ENCODE results near the gene LTBP3.

The LTBP3 gene

GRCh38 chr11:65575568-65576231 is 17.5 kb upstream of the LTBP3 start, which contains the start of gene EHBP1L1:
TSS of gene EHBP1L1 (plus strand) at chr11:65576053. CDS start at chr11:65576303, 250 bp downstream.
- Histone ChIP-seq H2BK120ac (ENCODE audit: low read depth, low read length) (peak within 1 kb of the TSS; percentile 83), H3K79me1 (replicated peaks; ENCODE audit: low read length, poor library complexity, severe bottlenecking) (peaks cover 25% of the 10 kb centered on the region), H3K27me3 (ENCODE audit: control insufficient read depth in 1 of 2, insufficient read depth in 1 of 2, low read length in 2 of 2) (no peaks in the 10 kb centered on the region), H2AK5ac (ENCODE audit: low read length, severe bottlenecking) (peak within 1 kb of the TSS; percentile 35), H3K36me3 (ENCODE audit: control insufficient read depth in 1 of 2, insufficient read depth in 2 of 2, low read depth in 1 of 2, low read length in 2 of 2) (peaks cover 19 to 31% of the 10 kb centered on the region in 2 experiments), H4K91ac (ENCODE audit: low read length) (peak within 1 kb of the TSS; percentile 94), H2BK15ac (ENCODE audit: low read depth, poor library complexity, severe bottlenecking) (peak within 1 kb of the TSS; percentile 96), H2BK12ac (ENCODE audit: low read length in 2 of 2) (peak within 1 kb of the TSS; percentile 94 to 97), H3K4me3 (ENCODE audit: insufficient read depth in 1 of 2, low read depth in 1 of 2, low read length in 2 of 2) (peak within 1 kb of the TSS; percentile 74 to 89), H3K9ac (ENCODE audit: low read length) (peak within 1 kb of the TSS; percentile 90), H3K23ac (ENCODE audit: low read length in 2 of 2) (peak within 1 kb of the TSS in 1 of 2 experiments; percentile 94), H3K27ac (ENCODE audit: low read length, poor library complexity, severe bottlenecking) (peak within 1 kb of the TSS; percentile 89), H3K4ac (ENCODE audit: low read depth in 1 of 2, low read length in 2 of 2) (peak within 1 kb of the TSS; percentile 64 to 90), H2BK5ac (ENCODE audit: low read depth, low read length, poor library complexity, severe bottlenecking) (no peak within 1 kb of the TSS), H3K4me1 (ENCODE audit: control insufficient read depth, insufficient read depth, low read depth, low read length) (peaks cover 52% of the 10 kb centered on the region), H3K9me3 (ENCODE audit: control insufficient read depth, low read length) (no peaks in the 10 kb centered on the region), H3K14ac (ENCODE audit: low read length in 2 of 2) (peak within 1 kb of the TSS in 1 of 2 experiments; percentile 68), H3K18ac (ENCODE audit: low read depth in 1 of 2, low read length in 2 of 2) (peak within 1 kb of the TSS; percentile 95 to 96), H3K4me2 (ENCODE audit: low read length, poor library complexity, severe bottlenecking) (peak within 1 kb of the TSS; percentile 78), H2AFZ (ENCODE audit: low read depth, low read length) (peak within 1 kb of the TSS; percentile 5), H4K8ac (ENCODE audit: low read length) (peak within 1 kb of the TSS; percentile 91)
- under 1% methylated on average over 48 of the region's 69 CpGs for WGBS
- peak; percentile 71 for DNase-seq

- peak overlapping the region; percentile 89 for H3K9ac ChIP-seq (ENCODE audit: low read length)
- H2AFZ ChIP-seq (ENCODE audit: low read depth, low read length): peak overlapping the region; percentile 5
- peak overlapping the region; percentile 58 to 90 for H3K4ac ChIP-seq (ENCODE audit: low read depth in 1 of 2, low read length in 2 of 2)
- peak; percentile 70 for DNase-seq
- peaks cover 26% of the 10 kb centered on the region for H3K79me1 ChIP-seq (replicated peaks; ENCODE audit: low read length, poor library complexity, severe bottlenecking)
- peak overlapping the region; percentile 90 for H4K91ac ChIP-seq (ENCODE audit: low read length)
- H3K27me3 ChIP-seq (ENCODE audit: control insufficient read depth in 1 of 2, insufficient read depth in 1 of 2, low read length in 2 of 2): no peaks in the 10 kb centered on the region
- H3K18ac ChIP-seq (ENCODE audit: low read depth in 1 of 2, low read length in 2 of 2): peak overlapping the region; percentile 95 to 96
- H3K9me3 ChIP-seq (ENCODE audit: control insufficient read depth, low read length): no peaks in the 10 kb centered on the region
- H3K4me2 ChIP-seq (ENCODE audit: low read length, poor library complexity, severe bottlenecking): peak overlapping the region; percentile 78
- no peak overlapping the region for H2BK5ac ChIP-seq (ENCODE audit: low read depth, low read length, poor library complexity, severe bottlenecking)
- H3K36me3 ChIP-seq (ENCODE audit: control insufficient read depth in 1 of 2, insufficient read depth in 2 of 2, low read depth in 1 of 2, low read length in 2 of 2): peaks cover 12 to 24% of the 10 kb centered on the region in 2 experiments
- 12% methylated on average over 27 of the region's 28 CpGs for WGBS
- peak overlapping the region; percentile 94 to 97 for H2BK12ac ChIP-seq (ENCODE audit: low read length in 2 of 2)
- peak overlapping the region; percentile 74 to 89 for H3K4me3 ChIP-seq (ENCODE audit: insufficient read depth in 1 of 2, low read depth in 1 of 2, low read length in 2 of 2)
- peak overlapping the region; percentile 45 for H2BK120ac ChIP-seq (ENCODE audit: low read depth, low read length)
- peak overlapping the region; percentile 89 for H3K27ac ChIP-seq (ENCODE audit: low read length, poor library complexity, severe bottlenecking)
- H3K23ac ChIP-seq (ENCODE audit: low read length in 2 of 2): peak overlapping the region in 1 of 2 experiments; percentile 94
- peaks cover 54% of the 10 kb centered on the region for H3K4me1 ChIP-seq (ENCODE audit: control insufficient read depth, insufficient read depth, low read depth, low read length)
- peak overlapping the region in 1 of 2 experiments; percentile 68 for H3K14ac ChIP-seq (ENCODE audit: low read length in 2 of 2)
- peak overlapping the region; percentile 91 for H4K8ac ChIP-seq (ENCODE audit: low read length)
- H2AK5ac ChIP-seq (ENCODE audit: low read length, severe bottlenecking): peak overlapping the region; percentile 35
- H2BK15ac ChIP-seq (ENCODE audit: low read depth, poor library complexity, severe bottlenecking): peak overlapping the region; percentile 96
These were observed 16.8 kb upstream of the LTBP3 start for GRCh38 chr11:65574811-65575567.

GRCh38 chr11:65574109-65574810 is 16.1 kb upstream of the LTBP3 start:
- Histone ChIP-seq H3K4me2 (ENCODE audit: low read length, poor library complexity, severe bottlenecking) (peak overlapping the region; percentile 87), H3K4me1 (ENCODE audit: control insufficient read depth, insufficient read depth, low read depth, low read length) (peaks cover 56% of the 10 kb centered on the region), H3K4me3 (ENCODE audit: insufficient read depth in 1 of 2, low read depth in 1 of 2, low read length in 2 of 2) (peak overlapping the region; percentile 41 to 99), H3K18ac (ENCODE audit: low read depth in 1 of 2, low read length in 2 of 2) (peak overlapping the region; percentile 34 to 96), H3K14ac (ENCODE audit: low read length in 2 of 2) (no peak overlapping the region), H4K8ac (ENCODE audit: low read length) (no peak overlapping the region), H3K27ac (ENCODE audit: low read length, poor library complexity, severe bottlenecking) (peak overlapping the region; percentile 89), H3K27me3 (ENCODE audit: control insufficient read depth in 1 of 2, insufficient read depth in 1 of 2, low read length in 2 of 2) (no peaks in the 10 kb centered on the region), H3K9me3 (ENCODE audit: control insufficient read depth, low read length) (no peaks in the 10 kb centered on the region), H3K36me3 (ENCODE audit: control insufficient read depth in 1 of 2, insufficient read depth in 2 of 2, low read depth in 1 of 2, low read length in 2 of 2) (peaks cover 5 to 17% of the 10 kb centered on the region in 2 experiments), H2AFZ (ENCODE audit: low read depth, low read length) (peak overlapping the region; percentile 5), H3K4ac (ENCODE audit: low read depth in 1 of 2, low read length in 2 of 2) (peak overlapping the region; percentile 58 to 90), H2BK15ac (ENCODE audit: low read depth, poor library complexity, severe bottlenecking) (no peak overlapping the region), H2BK120ac (ENCODE audit: low read depth, low read length) (peak overlapping the region; percentile 45), H4K91ac (ENCODE audit: low read length) (no peak overlapping the region), H2AK5ac (ENCODE audit: low read length, severe bottlenecking) (no peak overlapping the region), H2BK12ac (ENCODE audit: low read length in 2 of 2) (peak overlapping the region in 1 of 2 experiments; percentile 97), H3K79me1 (replicated peaks; ENCODE audit: low read length, poor library complexity, severe bottlenecking) (peaks cover 20% of the 10 kb centered on the region), H3K23ac (ENCODE audit: low read length in 2 of 2) (peak overlapping the region in 1 of 2 experiments; percentile 94), H2BK5ac (ENCODE audit: low read depth, low read length, poor library complexity, severe bottlenecking) (no peak overlapping the region), H3K9ac (ENCODE audit: low read length) (peak overlapping the region; percentile 96)
- WGBS: 2% methylated on average over 42 of the region's 67 CpGs
- DNase-seq: peak; percentile 98

Measured in mesenchymal stem cell (in vitro differentiated cells and primary cell).